HG02938 (cell line): ENCODE data around the gene PIP5K1B.
"Not testable (repeated sequence)": the region's sequence is repeated elsewhere in the genome, so short reads cannot be mapped to it uniquely, and the experiment has no call there.

Experiments used
- ATAC-seq: cut with Tn5 transposase; IDR thresholded peaks from one replicate; pipeline ENCODE4 v1.9.1; 2021; ENCODE audit warnings: mild to moderate bottlenecking, moderate library complexity; ENCODE audit not compliant: unreplicated experiment

PIP5K1B gene

GRCh38 chr9:69047371-69047770 lies 342.3 kb downstream of the PIP5K1B start:
- ATAC-seq = no peak

- no peak for ATAC-seq
These were observed 344.1 kb downstream of the PIP5K1B start for GRCh38 chr9:69049094-69049493.

GRCh38 chr9:69050936-69051335 lies 345.9 kb downstream of the PIP5K1B start:
- not testable (repeated sequence) for ATAC-seq

- no peak for ATAC-seq
These were observed 349.9 kb downstream of the PIP5K1B start for GRCh38 chr9:69054989-69055388.

- ATAC-seq = no peak
These were observed 351.3 kb downstream of the PIP5K1B start for GRCh38 chr9:69056191-69056815.

- no peak for ATAC-seq
These were observed 353.1 kb downstream of the PIP5K1B start for GRCh38 chr9:69058101-69058500.
